HEK293T (cell line): ENCODE data around the gene ZBTB32.

Experiments
- ELF4 ChIP-seq: fragments of 450-650 bp; IDR thresholded peaks from 2 replicates; pipeline ENCODE4 v1.6.1; 2017; ENCODE audit warnings: antibody characterized with exemption
- FOXA1 ChIP-seq: fragments of 450-650 bp; IDR thresholded peaks from 2 replicates; pipeline ENCODE4 v1.6.1; 2016; ENCODE audit warnings: mild to moderate bottlenecking
- HDGF ChIP-seq: fragments of 450-650 bp; IDR thresholded peaks from 2 replicates; pipeline ENCODE4 v1.6.1; 2017; ENCODE audit warnings: antibody characterized with exemption, borderline replicate concordance
- L3MBTL2 ChIP-seq: fragments of 450-650 bp; conservative IDR thresholded peaks from 2 replicates; pipeline ENCODE4 v1.6.1; 2016; ENCODE audit warnings: mild to moderate bottlenecking
- NFRKB ChIP-seq: fragments of 450-650 bp; IDR thresholded peaks from 2 replicates; pipeline ENCODE4 v1.6.1; 2016; ENCODE audit warnings: mild to moderate bottlenecking, moderate library complexity
- SUZ12 ChIP-seq: fragments of 450-650 bp; IDR thresholded peaks from 2 replicates; pipeline ENCODE4 v1.6.1; 2016; ENCODE audit warnings: mild to moderate bottlenecking
- ZNF384 ChIP-seq: fragments of 450-650 bp; IDR thresholded peaks from 2 replicates; pipeline ENCODE4 v1.6.1; 2016

DNA sequence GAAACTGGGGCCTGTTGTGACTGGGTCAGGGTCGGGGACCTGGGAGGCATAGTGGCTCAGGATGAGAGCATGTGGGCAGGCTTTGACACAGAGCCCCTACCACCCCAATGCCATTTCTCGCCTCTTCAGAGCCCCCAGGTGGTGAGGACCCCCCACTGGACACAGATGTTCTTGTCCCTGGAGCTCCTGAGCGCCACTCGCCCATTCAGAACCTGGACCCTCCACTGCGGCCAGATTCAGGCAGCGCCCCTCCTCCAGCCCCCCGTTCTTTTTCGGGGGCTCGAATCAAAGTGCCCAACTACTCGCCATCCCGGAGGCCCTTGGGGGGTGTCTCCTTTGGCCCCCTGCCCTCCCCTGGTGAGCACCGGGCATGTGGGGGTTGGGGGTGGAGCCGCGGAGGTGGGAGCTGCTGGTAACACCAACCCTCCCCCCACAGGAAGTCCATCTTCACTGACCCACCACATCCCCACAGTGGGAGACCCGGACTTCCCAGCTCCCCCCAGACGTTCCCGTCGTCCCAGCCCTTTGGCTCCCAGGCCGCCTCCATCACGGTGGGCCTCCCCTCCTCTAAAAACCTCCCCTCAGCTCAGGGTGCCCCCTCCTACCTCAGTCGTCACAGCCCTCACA lies 27.5 kb downstream of the ZBTB32 start:
- TF ChIP-seq ZNF384 (no peak), HDGF (no peak), SUZ12 (no peak), L3MBTL2 (no peak), FOXA1 (no peak), NFRKB (no peak), ELF4 (no peak)
